HG03521 (cell line): ENCODE data around the gene FAM83E.
"Not testable (repeated sequence)": the region's sequence is repeated elsewhere in the genome, so short reads cannot be mapped to it uniquely, and the experiment has no call there.

Experiments used
- ATAC-seq: cut with Tn5 transposase; IDR thresholded peaks from one replicate; pipeline ENCODE4 v1.9.1; 2021; ENCODE audit warnings: mild to moderate bottlenecking, moderate library complexity; ENCODE audit not compliant: unreplicated experiment

FAM83E gene

GRCh38 chr19:48641850-48642249, 27.0 kb upstream of the FAM83E start:
- ATAC-seq: no peak

- ATAC-seq: no peak
These were observed 24.9 kb upstream of the FAM83E start for GRCh38 chr19:48639483-48640375.

- no peak for ATAC-seq
These were observed 24.0 kb upstream of the FAM83E start for GRCh38 chr19:48638831-48639381.

- ATAC-seq: peak; percentile 8
These were observed 23.3 kb upstream of the FAM83E start for GRCh38 chr19:48637948-48638830.

- peak; percentile 73 for ATAC-seq
These were observed 22.6 kb upstream of the FAM83E start for GRCh38 chr19:48637449-48637947.

GRCh38 chr19:48636859-48637448, 22.1 kb upstream of the FAM83E start, which contains the start of gene DBP:
Gene DBP, minus strand, starts transcription at chr19:48637379. Its CDS starts 385 bp downstream, at chr19:48636994.
- ATAC-seq: no peak

GRCh38 chr19:48635966-48636858, 21.3 kb upstream of the FAM83E start:
- no peak for ATAC-seq

- ATAC-seq: no peak
These were observed 20.5 kb upstream of the FAM83E start for GRCh38 chr19:48635263-48635965.

- ATAC-seq: peak; percentile 19
These were observed 19.8 kb upstream of the FAM83E start for GRCh38 chr19:48634424-48635262.

- no peak for ATAC-seq
These were observed 19.1 kb upstream of the FAM83E start for GRCh38 chr19:48634036-48634342.

- no peak for ATAC-seq
These were observed 18.5 kb upstream of the FAM83E start for GRCh38 chr19:48633148-48634035.

- no peak for ATAC-seq
These were observed 17.8 kb upstream of the FAM83E start for GRCh38 chr19:48632692-48633147.

GRCh38 chr19:48632286-48632685, 17.4 kb upstream of the FAM83E start:
- not testable (repeated sequence) for ATAC-seq

GRCh38 chr19:48631225-48631624, 16.3 kb upstream of the FAM83E start:
- no peak for ATAC-seq

GRCh38 chr19:48630296-48631063, 15.6 kb upstream of the FAM83E start:
- ATAC-seq: no peak

- no peak for ATAC-seq
These were observed 14.9 kb upstream of the FAM83E start for GRCh38 chr19:48629599-48630295.
